Neural crest cell (in vitro differentiated cells): ENCODE data around the gene RGS21. TPM values are rescaled to one million over a fixed set of nuclear protein-coding genes. Genes with fewer than 3 reads are reported as not detected.

Experiments used
- DNase-seq: peaks from one replicate; pipeline ENCODE4 v3.0.0; 2021; ENCODE audit warnings: low read depth, mixed read lengths, low spot score
- H3K27ac Mint-ChIP-seq: one replicate; pipeline ENCODE4 v1.8.0; 2021; ENCODE audit warnings: mild to moderate bottlenecking, mixed read lengths; ENCODE audit not compliant: unreplicated experiment
- H3K27me3 Mint-ChIP-seq: 2 replicates; pipeline ENCODE4 v1.8.0; 2021; ENCODE audit warnings: low read depth, mild to moderate bottlenecking, mixed read lengths
- H3K36me3 Mint-ChIP-seq: 2 replicates; pipeline ENCODE4 v1.8.0; 2021; ENCODE audit warnings: low read depth, mild to moderate bottlenecking, mixed read lengths
- H3K4me1 Mint-ChIP-seq: 2 replicates; pipeline ENCODE4 v1.8.0; 2021; ENCODE audit warnings: mixed read lengths
- H3K4me3 Mint-ChIP-seq: one replicate; pipeline ENCODE4 v1.8.0; 2021; ENCODE audit warnings: mild to moderate bottlenecking, mixed read lengths
- H3K9me3 Mint-ChIP-seq: 2 replicates; pipeline ENCODE4 v1.8.0; 2021; ENCODE audit warnings: mixed read lengths
- total RNA-seq: library from RNA; stranded (reverse); gene quantifications from 2 replicates; pipeline ENCODE4 v1.2.1, GENCODE V29; 2021
- TF ChIP-seq, protein P1 (sequence below): fragments of 200-600 bp; sonication (generic); conservative IDR thresholded peaks from 2 replicates; pipeline ENCODE4 v1.5.0; 2021; ENCODE audit warnings: antibody characterized with exemption, mild to moderate bottlenecking

RGS21 gene
- total RNA-seq, 1 donor from 2014 or later: not detected

DNA sequence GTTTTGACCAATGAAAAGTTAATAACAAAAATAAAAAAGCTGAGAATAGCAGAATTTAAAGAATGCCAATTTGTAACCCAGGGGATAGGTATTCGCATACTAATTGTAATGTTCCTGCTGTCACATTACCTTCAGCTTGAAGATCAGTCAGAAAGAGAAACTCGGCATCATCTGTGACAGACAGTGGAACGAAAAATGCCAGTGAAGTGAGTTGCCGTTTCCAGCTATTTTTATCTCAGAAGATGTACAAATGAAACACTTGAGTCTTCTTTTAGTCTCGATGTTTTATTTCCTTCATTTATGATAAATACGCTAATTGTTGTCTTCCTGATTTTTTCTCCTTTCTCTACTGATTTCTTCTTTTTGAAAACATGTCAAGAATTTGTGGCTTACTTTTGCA, 26.1 kb downstream of the RGS21 start:
- H3K27me3 Mint-ChIP-seq: no peaks in the 10 kb centered on the region
- H3K36me3 Mint-ChIP-seq: no peaks in the 10 kb centered on the region
- TF ChIP-seq, protein P1, sequence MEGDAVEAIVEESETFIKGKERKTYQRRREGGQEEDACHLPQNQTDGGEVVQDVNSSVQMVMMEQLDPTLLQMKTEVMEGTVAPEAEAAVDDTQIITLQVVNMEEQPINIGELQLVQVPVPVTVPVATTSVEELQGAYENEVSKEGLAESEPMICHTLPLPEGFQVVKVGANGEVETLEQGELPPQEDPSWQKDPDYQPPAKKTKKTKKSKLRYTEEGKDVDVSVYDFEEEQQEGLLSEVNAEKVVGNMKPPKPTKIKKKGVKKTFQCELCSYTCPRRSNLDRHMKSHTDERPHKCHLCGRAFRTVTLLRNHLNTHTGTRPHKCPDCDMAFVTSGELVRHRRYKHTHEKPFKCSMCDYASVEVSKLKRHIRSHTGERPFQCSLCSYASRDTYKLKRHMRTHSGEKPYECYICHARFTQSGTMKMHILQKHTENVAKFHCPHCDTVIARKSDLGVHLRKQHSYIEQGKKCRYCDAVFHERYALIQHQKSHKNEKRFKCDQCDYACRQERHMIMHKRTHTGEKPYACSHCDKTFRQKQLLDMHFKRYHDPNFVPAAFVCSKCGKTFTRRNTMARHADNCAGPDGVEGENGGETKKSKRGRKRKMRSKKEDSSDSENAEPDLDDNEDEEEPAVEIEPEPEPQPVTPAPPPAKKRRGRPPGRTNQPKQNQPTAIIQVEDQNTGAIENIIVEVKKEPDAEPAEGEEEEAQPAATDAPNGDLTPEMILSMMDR: no peak
- no peaks in the 10 kb centered on the region for H3K9me3 Mint-ChIP-seq
- H3K27ac Mint-ChIP-seq: no peak overlapping the region
- H3K4me1 Mint-ChIP-seq: no peaks in the 10 kb centered on the region
- no peak overlapping the region for H3K4me3 Mint-ChIP-seq
- no peak for DNase-seq

DNA sequence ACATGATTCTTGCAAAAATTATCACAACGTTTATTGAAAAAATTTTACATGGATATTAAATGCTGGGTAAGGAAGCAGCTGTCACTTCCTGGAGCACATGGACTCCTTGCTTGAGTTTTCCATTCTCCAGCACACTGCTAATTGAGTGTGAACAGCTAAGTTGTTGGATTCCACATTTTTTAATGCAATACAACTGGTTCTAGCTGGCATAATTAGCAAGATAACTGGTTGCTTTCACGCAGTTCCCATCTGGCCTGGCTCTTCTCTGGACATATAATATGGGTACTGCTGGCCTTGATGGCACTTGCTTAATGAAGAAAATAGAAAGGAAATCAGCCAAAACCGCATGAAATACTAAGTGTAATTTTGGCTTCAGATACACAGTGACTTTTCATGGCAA, 26.6 kb downstream of the RGS21 start:
- no peaks in the 10 kb centered on the region for H3K9me3 Mint-ChIP-seq
- TF ChIP-seq, protein P1: no peak
- no peak overlapping the region for H3K4me3 Mint-ChIP-seq
- no peak overlapping the region for H3K27ac Mint-ChIP-seq
- H3K36me3 Mint-ChIP-seq: no peaks in the 10 kb centered on the region
- DNase-seq: no peak
- no peaks in the 10 kb centered on the region for H3K27me3 Mint-ChIP-seq
- H3K4me1 Mint-ChIP-seq: no peaks in the 10 kb centered on the region

DNA sequence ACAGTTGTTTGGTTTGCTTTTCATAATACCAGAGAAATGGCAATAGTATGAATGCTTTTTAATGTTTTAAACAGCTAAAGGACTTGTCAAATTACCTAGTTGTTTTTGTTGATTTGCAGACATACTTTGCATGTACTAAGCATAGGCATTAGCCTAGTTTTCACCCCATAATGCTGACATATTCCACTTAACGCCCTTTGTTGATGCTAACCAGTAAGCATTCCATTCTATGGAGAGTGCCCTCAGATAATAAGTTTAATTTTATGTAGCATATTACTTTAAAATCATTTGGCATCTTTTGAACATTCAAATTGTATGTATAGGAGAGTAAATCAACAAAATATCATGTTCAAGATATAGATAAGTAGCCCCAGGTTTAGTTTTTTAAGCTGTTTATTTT, 32.5 kb downstream of the RGS21 start:
- no peaks in the 10 kb centered on the region for H3K27me3 Mint-ChIP-seq
- H3K27ac Mint-ChIP-seq: no peak overlapping the region
- no peaks in the 10 kb centered on the region for H3K9me3 Mint-ChIP-seq
- DNase-seq: no peak
- H3K4me1 Mint-ChIP-seq: no peaks in the 10 kb centered on the region
- TF ChIP-seq, protein P1: no peak
- H3K4me3 Mint-ChIP-seq: no peak overlapping the region
- H3K36me3 Mint-ChIP-seq: no peaks in the 10 kb centered on the region

DNA sequence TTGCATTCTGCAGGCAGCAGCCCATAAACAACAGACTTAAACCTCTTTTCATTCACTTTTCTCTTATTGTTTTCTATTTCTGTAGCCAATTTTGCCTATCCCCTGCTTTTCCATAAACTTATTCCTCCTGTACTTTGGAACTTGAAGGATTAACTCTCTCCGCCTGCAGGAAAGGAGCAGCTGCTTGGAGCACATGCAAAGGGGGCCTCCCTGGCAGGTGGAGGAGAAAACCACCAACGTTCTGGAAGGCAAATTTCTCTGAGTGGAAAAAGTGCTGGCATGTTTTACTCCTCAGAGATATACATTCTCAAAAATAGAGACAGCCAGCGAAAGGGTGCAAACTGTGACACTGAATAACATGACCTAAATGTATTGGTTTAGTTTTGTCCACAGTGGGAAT, 33.6 kb downstream of the RGS21 start:
- Mint-ChIP-seq H3K36me3 (no peaks in the 10 kb centered on the region), H3K27me3 (no peaks in the 10 kb centered on the region), H3K4me3 (no peak overlapping the region), H3K4me1 (no peaks in the 10 kb centered on the region), H3K27ac (no peak overlapping the region), H3K9me3 (no peaks in the 10 kb centered on the region)
- TF ChIP-seq, protein P1: no peak
- DNase-seq: no peak

DNA sequence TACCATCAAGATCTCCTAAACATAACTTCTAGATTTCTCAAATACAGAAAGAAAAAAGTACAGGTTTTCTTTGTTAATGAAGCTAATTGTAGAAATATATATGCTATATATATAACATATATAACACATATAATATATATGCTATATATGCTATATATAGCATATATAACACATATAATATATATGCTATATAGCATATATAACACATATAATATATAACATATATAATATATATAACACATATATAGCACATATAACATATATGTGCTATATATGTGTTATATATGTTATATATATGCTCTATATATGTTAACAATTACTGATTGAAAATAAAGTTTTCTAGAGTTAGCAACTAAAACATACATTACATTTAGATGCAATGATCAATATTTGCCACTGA, 34.8 kb downstream of the RGS21 start:
- DNase-seq: no peak
- TF ChIP-seq, protein P1: no peak
- H3K27ac Mint-ChIP-seq: no peak overlapping the region
- no peak overlapping the region for H3K4me3 Mint-ChIP-seq
- no peaks in the 10 kb centered on the region for H3K36me3 Mint-ChIP-seq
- no peaks in the 10 kb centered on the region for H3K9me3 Mint-ChIP-seq
- H3K27me3 Mint-ChIP-seq: peaks cover 3% of the 10 kb centered on the region
- no peaks in the 10 kb centered on the region for H3K4me1 Mint-ChIP-seq

DNA sequence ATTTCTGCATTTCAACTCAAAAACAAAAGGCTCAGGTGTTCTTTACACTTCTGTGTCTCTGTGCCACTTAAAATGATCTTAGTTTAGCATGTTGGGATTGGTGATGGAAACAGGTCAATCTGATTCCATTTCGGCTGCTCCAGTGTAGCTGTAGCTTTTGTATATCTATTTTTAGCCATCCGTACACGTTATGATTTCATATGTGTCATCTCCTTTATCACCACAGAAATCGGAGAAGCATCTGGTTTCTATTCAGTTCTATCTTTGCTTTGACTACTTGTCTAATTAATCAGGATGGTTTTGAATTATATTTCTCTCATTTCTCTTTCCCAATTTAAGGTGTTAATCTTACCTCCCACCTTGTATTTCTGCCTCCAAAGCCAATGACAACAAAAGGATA, 41.1 kb downstream of the RGS21 start:
- no peak overlapping the region for H3K4me3 Mint-ChIP-seq
- H3K36me3 Mint-ChIP-seq: no peaks in the 10 kb centered on the region
- H3K9me3 Mint-ChIP-seq: no peaks in the 10 kb centered on the region
- TF ChIP-seq, protein P1: no peak
- no peaks in the 10 kb centered on the region for H3K4me1 Mint-ChIP-seq
- H3K27ac Mint-ChIP-seq: no peak overlapping the region
- H3K27me3 Mint-ChIP-seq: peaks cover 15% of the 10 kb centered on the region
- DNase-seq: no peak
